Fibroblast of mammary gland (primary cell): ENCODE measurements around the gene THRA.

Source experiments
- DNase-seq: peaks from one replicate; pipeline ENCODE4 v3.0.0-alpha.2; 2010; ENCODE audit warnings: low read depth
- H3K4me3 ChIP-seq: 2 replicates; pipeline ENCODE4 v1.5.1; 2011; ENCODE audit warnings: low read depth, mild to moderate bottlenecking, low read length, moderate library complexity; ENCODE audit not compliant: control insufficient read depth
- CTCF ChIP-seq: conservative IDR thresholded peaks from 2 replicates; pipeline ENCODE4 v1.5.1; 2011; ENCODE audit warnings: low read depth, low read length, inconsistent platforms; ENCODE audit not compliant: control insufficient read depth, insufficient read depth

Gene THRA

DNA sequence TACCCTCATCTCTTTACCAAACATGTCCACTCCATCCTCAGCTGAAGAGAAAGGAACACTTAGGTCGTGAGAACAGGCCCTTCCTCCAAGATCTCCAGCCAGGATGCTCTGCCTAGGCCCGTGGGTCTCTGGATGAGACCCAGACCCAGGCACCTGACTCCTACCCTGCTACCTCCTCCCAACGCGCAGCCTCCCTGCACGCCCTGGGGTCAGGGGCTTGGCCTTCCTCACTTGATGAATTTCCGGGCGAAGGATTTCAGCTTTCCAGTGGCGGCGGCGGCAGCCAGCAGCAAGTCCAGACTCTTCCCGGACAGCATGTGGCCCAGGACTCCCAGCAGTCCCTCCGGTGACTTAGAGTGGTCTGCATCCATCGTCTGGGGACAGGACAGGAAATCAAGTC lies 34.2 kb upstream of the THRA start:
- no peak for DNase-seq
- H3K4me3 ChIP-seq = no peak overlapping the region
- TF ChIP-seq CTCF = no peak

GRCh38 chr17:40031706-40032105 lies 31.1 kb upstream of the THRA start:
- no peak overlapping the region for H3K4me3 ChIP-seq
- DNase-seq = no peak
- TF ChIP-seq CTCF = no peak

- DNase-seq = no peak
- no peak overlapping the region for H3K4me3 ChIP-seq
- no peak for TF ChIP-seq CTCF
Observed at GRCh38 chr17:40032322-40033320, 30.1 kb upstream of the THRA start.

GRCh38 chr17:40033339-40033738 lies 29.4 kb upstream of the THRA start:
- DNase-seq = no peak
- no peak for TF ChIP-seq CTCF
- no peak overlapping the region for H3K4me3 ChIP-seq

- TF ChIP-seq CTCF = no peak
- no peak for DNase-seq
Observed at GRCh38 chr17:40034426-40035161, 28.2 kb upstream of the THRA start.

DNA sequence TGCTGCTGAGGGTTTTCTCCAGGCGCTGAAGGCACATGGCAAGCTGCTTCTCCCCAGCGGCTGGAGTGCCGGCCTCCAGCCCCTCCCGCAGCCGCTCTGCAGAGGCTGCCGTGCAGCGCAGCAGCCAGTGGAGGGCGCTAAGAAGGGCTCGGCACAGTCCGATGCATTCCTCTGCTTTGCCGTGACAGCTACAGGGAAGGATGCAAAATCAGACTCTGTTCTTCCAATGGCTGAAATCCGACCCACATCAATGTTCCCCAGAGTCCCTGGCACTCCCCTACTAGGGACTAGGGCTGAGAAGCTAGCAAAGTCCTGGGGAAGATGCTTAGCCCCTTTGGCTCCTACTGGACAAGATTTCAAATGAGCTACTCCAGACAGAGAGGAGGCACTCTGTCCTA lies 27.6 kb upstream of the THRA start:
- peak; percentile 79 for TF ChIP-seq CTCF
- no peak overlapping the region for H3K4me3 ChIP-seq
- peak; percentile 62 for DNase-seq

More at GRCh38 chr17:40034426-40035161, 28.2 kb upstream of the THRA start:
- H3K4me3 ChIP-seq = no peak overlapping the region
